Keratinocyte (primary cell): ENCODE measurements around the gene TFR2. TPM values are rescaled to one million over a fixed set of nuclear protein-coding genes. Genes with fewer than 3 reads are reported as not detected.

Experiments
- DNase-seq: peaks from one replicate; pipeline ENCODE4 v3.0.0-alpha.2; 2011; ENCODE audit warnings: low read depth, missing footprints, low spot score
- FAIRE-seq: peaks from 2 replicates; lab custom pipeline; 2011; peaks lifted over from hg19 to GRCh38; lab: Jason Lieb, UNC
- H2AFZ ChIP-seq: 2 replicates; pipeline ENCODE4 v1.6.0; 2012; ENCODE audit warnings: low read length, control low read depth, inconsistent platforms; ENCODE audit not compliant: control insufficient read depth
- H3K27ac ChIP-seq: 2 replicates; pipeline ENCODE4 v1.5.1; 2011; ENCODE audit warnings: low read length; ENCODE audit not compliant: control insufficient read depth, insufficient read depth
- H3K27me3 ChIP-seq: 3 replicates; pipeline ENCODE4 v1.6.0; 2011; ENCODE audit warnings: low read length; ENCODE audit not compliant: control insufficient read depth, insufficient read depth; ENCODE audit errors: extremely low read depth
- H3K36me3 ChIP-seq, 2 experiments: 2 replicates in 1 of 2; 3 replicates in 1 of 2; pipeline ENCODE4 v1.5.1; 2011; ENCODE audit warnings: low read length in 2 of 2, mild to moderate bottlenecking in 1 of 2; ENCODE audit not compliant: control insufficient read depth in 2 of 2, insufficient read depth in 2 of 2; ENCODE audit errors: extremely low read depth in 1 of 2
- H3K4me1 ChIP-seq: 3 replicates; pipeline ENCODE4 v1.5.1; 2011; ENCODE audit warnings: low read length; ENCODE audit not compliant: control insufficient read depth, insufficient read depth; ENCODE audit errors: extremely low read depth
- H3K4me2 ChIP-seq: 3 replicates; pipeline ENCODE4 v1.6.0; 2011; ENCODE audit warnings: low read depth, low read length; ENCODE audit not compliant: control insufficient read depth, insufficient read depth; ENCODE audit errors: extremely low read depth
- H3K4me3 ChIP-seq, 3 experiments: fragments of 200-600 bp in 1 of 3; sonication (generic) in 1 of 3; 2 replicates in 2 of 3; 3 replicates in 1 of 3; pipeline ENCODE4 v1.5.1; 2011 to 2016; ENCODE audit warnings: low read length in 3 of 3, mild to moderate bottlenecking in 3 of 3, control low read depth in 2 of 3, inconsistent platforms in 1 of 3, low read depth in 1 of 3, mixed read lengths in 1 of 3, mixed run types in 1 of 3, moderate library complexity in 1 of 3; ENCODE audit not compliant: control insufficient read depth in 2 of 3, insufficient read depth in 2 of 3; ENCODE audit errors: extremely low read depth in 1 of 3
- H3K79me2 ChIP-seq: 2 replicates; pipeline ENCODE4 v1.6.0; 2012; ENCODE audit warnings: low read length; ENCODE audit not compliant: control insufficient read depth, insufficient read depth
- H3K9ac ChIP-seq: 3 replicates; pipeline ENCODE4 v1.6.0; 2011; ENCODE audit warnings: low read length; ENCODE audit not compliant: control insufficient read depth, insufficient read depth; ENCODE audit errors: extremely low read depth
- H3K9me1 ChIP-seq: 3 replicates; pipeline ENCODE4 v1.6.0; 2011; ENCODE audit warnings: low read length; ENCODE audit not compliant: control insufficient read depth, insufficient read depth; ENCODE audit errors: extremely low read depth
- H3K9me3 ChIP-seq: 2 replicates; pipeline ENCODE4 v1.5.1; 2012; ENCODE audit warnings: low read depth, low read length; ENCODE audit not compliant: control insufficient read depth
- H4K20me1 ChIP-seq: 3 replicates; pipeline ENCODE4 v1.6.0; 2011; ENCODE audit warnings: low read length; ENCODE audit not compliant: control insufficient read depth, insufficient read depth; ENCODE audit errors: extremely low read depth
- CTCF ChIP-seq, 3 experiments: IDR thresholded peaks in 1 of 3; conservative IDR thresholded peaks in 1 of 3; optimal IDR thresholded peaks in 1 of 3; 2 replicates in 2 of 3; 3 replicates in 1 of 3; pipeline versions ENCODE3 to v1.5.1; 2011; ENCODE audit warnings: low read length in 3 of 3, mild to moderate bottlenecking in 3 of 3, moderate library complexity in 2 of 3, control low read depth in 1 of 3, inconsistent platforms in 1 of 3; ENCODE audit not compliant: insufficient read depth in 2 of 3; ENCODE audit errors: extremely low read depth in 1 of 3
- EZH2 ChIP-seq: IDR thresholded peaks from one replicate; pipeline ENCODE4 v1.6.1; 2012; ENCODE audit warnings: inconsistent platforms, mild to moderate bottlenecking, low read length, moderate library complexity
- dilution Hi-C: fragments of 300-500 bp; cut with MboI; formaldehyde crosslinking; loops from one replicate; pipeline ENCODE4 v1.7.0; 2020; ENCODE audit warnings: low sequenced_read_pairs; ENCODE audit not compliant: extremely low pct_ligation_motif_present
- polyA plus RNA-seq, 5 experiments: library from polyadenylated mRNA; depleted of rRNA in 3 of 5; stranded (reverse) in 3 of 5; stranded (forward) in 1 of 5; unstranded in 1 of 5; fragments of >200 nt; gene quantifications; 1 replicate in 1 of 5; 2 replicates in 3 of 5; 3 replicates in 1 of 5; pipeline versions ENCODE4 v1.2.1 to v1.2.3, GENCODE V29; 2011 to 2012; ENCODE audit warnings: missing spikeins in 2 of 5, low read depth in 1 of 5, low replicate concordance in 1 of 5

TFR2 gene
- polyA plus RNA-seq, 1 donor (not counting 4 experiments of a cell fraction or from before 2014, with no cell fraction given): 0.12 TPM

DNA sequence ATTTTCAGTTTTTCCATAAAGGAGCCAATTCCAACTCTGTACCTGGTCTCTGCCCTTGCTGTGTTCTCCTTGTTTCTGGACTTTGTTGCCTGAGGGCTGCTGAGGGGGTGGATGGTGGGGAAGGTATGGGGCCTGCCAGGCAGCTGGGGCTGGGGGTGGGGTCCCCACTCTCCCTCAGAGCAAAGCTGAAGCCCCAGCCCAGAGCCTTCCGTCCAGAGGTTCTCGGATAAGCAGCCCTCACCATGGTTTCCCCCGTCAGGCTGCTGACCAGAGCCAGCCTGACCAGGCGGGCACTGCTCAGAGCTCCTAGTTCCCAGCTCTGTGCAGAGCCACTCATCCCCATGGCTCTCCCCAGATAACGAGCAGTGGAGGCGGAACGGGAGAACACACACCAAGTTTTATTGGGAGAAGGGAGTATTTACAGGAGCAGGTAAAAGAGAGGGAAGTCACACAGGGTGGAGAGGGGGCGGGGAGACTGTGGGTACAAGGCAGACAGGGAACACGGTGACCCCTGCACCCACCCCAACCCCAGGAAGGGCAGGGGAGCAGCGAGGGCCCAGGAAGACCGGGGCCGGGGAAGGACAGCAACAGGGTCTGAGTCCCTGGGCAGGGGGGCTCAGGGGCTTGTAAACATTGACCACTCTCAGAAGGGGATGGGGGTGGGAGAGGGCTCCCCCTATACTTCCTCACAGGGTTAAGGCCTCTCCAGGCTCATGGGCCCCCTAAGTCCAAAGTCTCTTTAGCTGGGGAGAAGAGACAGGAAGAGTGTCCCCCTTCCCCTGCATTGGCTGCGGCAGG is 38.0 kb upstream of the TFR2 start:
- peaks cover 28% of the 10 kb centered on the region in 2 experiments for H3K36me3 ChIP-seq
- peaks cover 10% of the 10 kb centered on the region for H3K4me1 ChIP-seq
- no peak overlapping the region for H3K9ac ChIP-seq
- no peak for TF ChIP-seq EZH2
- no peaks in the 10 kb centered on the region for H3K9me3 ChIP-seq
- H3K79me2 ChIP-seq: peaks cover 25% of the 10 kb centered on the region
- no peaks in the 10 kb centered on the region for H3K27me3 ChIP-seq
- no peak overlapping the region for H3K4me3 ChIP-seq
- H2AFZ ChIP-seq: no peak overlapping the region
- no peaks in the 10 kb centered on the region for H3K9me1 ChIP-seq
- peaks cover 3% of the 10 kb centered on the region for H4K20me1 ChIP-seq
- DNase-seq: no peak
- no peak overlapping the region for H3K4me2 ChIP-seq
- FAIRE-seq: no peak
- dilution Hi-C loops: no loop called here
- no peak overlapping the region for H3K27ac ChIP-seq

GRCh38 chr7:100678291-100678984 is 37.1 kb upstream of the TFR2 start:
- Histone ChIP-seq H3K9me3 (no peaks in the 10 kb centered on the region), H3K4me1 (peaks cover 10% of the 10 kb centered on the region), H3K9me1 (no peaks in the 10 kb centered on the region), H3K27me3 (no peaks in the 10 kb centered on the region), H3K9ac (no peak overlapping the region), H3K27ac (no peak overlapping the region), H3K4me2 (no peak overlapping the region), H3K79me2 (peaks cover 31% of the 10 kb centered on the region), H4K20me1 (peaks cover 3% of the 10 kb centered on the region), H2AFZ (no peak overlapping the region), H3K4me3 (no peak overlapping the region), H3K36me3 (peaks cover 26 to 28% of the 10 kb centered on the region in 2 experiments)
- no peak for TF ChIP-seq CTCF (optimal IDR thresholded peaks at IDR 0.05 in 1 of 3, IDR thresholded peaks at IDR 0.05 in 1 of 3, conservative IDR thresholded peaks at IDR 0.05 in 1 of 3; ENCODE audit: extremely low read depth in 1 of 3, insufficient read depth in 2 of 3, low read length in 3 of 3)
- no peak for TF ChIP-seq EZH2
- dilution Hi-C loops: no loop called here
- DNase-seq (no peak), FAIRE-seq (no peak)
